ENCODE data around the gene TPO.
"Not testable (repeated sequence)": the region's sequence is repeated elsewhere in the genome, so short reads cannot be mapped to it uniquely, and the experiment has no call there.

The TPO gene

GRCh38 chr2:1405967-1406366, 7.3 kb upstream of the TPO start:
- DNase-seq (ENCODE audit: low spot score) = no peak

- DNase-seq (ENCODE audit: low spot score) = no peak
Measured at GRCh38 chr2:1406434-1406833, 6.8 kb upstream of the TPO start.

GRCh38 chr2:1407950-1408675, 5.2 kb upstream of the TPO start:
- DNase-seq (ENCODE audit: low spot score) = peak; percentile 19

GRCh38 chr2:1414121-1414520, 858 bp downstream of the TPO start:
- DNase-seq (ENCODE audit: low spot score) = peak; percentile 44

GRCh38 chr2:1414901-1415300, 1.6 kb downstream of the TPO start:
- not testable (repeated sequence) for DNase-seq (ENCODE audit: low spot score)

GRCh38 chr2:1415501-1415900, 2.2 kb downstream of the TPO start:
- DNase-seq (ENCODE audit: low spot score) = peak; percentile 36

GRCh38 chr2:1418566-1418965, 5.3 kb downstream of the TPO start:
- no peak for DNase-seq (ENCODE audit: low spot score)

- DNase-seq (ENCODE audit: low spot score) = no peak
Measured at GRCh38 chr2:1420746-1421480, 7.7 kb downstream of the TPO start.

- DNase-seq (ENCODE audit: low spot score) = no peak
Measured at GRCh38 chr2:1421731-1422130, 8.5 kb downstream of the TPO start.

- no peak for DNase-seq (ENCODE audit: low spot score)
Measured at GRCh38 chr2:1422131-1422530, 8.9 kb downstream of the TPO start.

- no peak for DNase-seq (ENCODE audit: low spot score)
Measured at GRCh38 chr2:1422716-1423285, 9.5 kb downstream of the TPO start.

GRCh38 chr2:1427086-1427485, 13.8 kb downstream of the TPO start:
- no peak for DNase-seq (ENCODE audit: low spot score)

- DNase-seq (ENCODE audit: low spot score) = no peak
Measured at GRCh38 chr2:1429895-1430294, 16.6 kb downstream of the TPO start.

GRCh38 chr2:1430491-1430890, 17.2 kb downstream of the TPO start:
- peak; percentile 22 for DNase-seq (ENCODE audit: low spot score)

- DNase-seq (ENCODE audit: low spot score) = peak; percentile 25
Measured at GRCh38 chr2:1431886-1432400, 18.7 kb downstream of the TPO start.

- no peak for DNase-seq (ENCODE audit: low spot score)
Measured at GRCh38 chr2:1432726-1433125, 19.5 kb downstream of the TPO start.

- no peak for DNase-seq (ENCODE audit: low spot score)
Measured at GRCh38 chr2:1436369-1436768, 23.1 kb downstream of the TPO start.

- no peak for DNase-seq (ENCODE audit: low spot score)
Measured at GRCh38 chr2:1437101-1437500, 23.8 kb downstream of the TPO start.

- DNase-seq (ENCODE audit: low spot score) = no peak
Measured at GRCh38 chr2:1437537-1437936, 24.3 kb downstream of the TPO start.

- no peak for DNase-seq (ENCODE audit: low spot score)
Measured at GRCh38 chr2:1438972-1439371, 25.7 kb downstream of the TPO start.

- DNase-seq (ENCODE audit: low spot score) = no peak
Measured at GRCh38 chr2:1440581-1440980, 27.3 kb downstream of the TPO start.

- no peak for DNase-seq (ENCODE audit: low spot score)
Measured at GRCh38 chr2:1446301-1446700, 33.0 kb downstream of the TPO start.

GRCh38 chr2:1448009-1448408, 34.7 kb downstream of the TPO start:
- DNase-seq (ENCODE audit: low spot score) = no peak
